HG02571 (cell line): Measurements from ENCODE around the gene CYP27C1.
"Not testable (repeated sequence)": the region's sequence is repeated elsewhere in the genome, so short reads cannot be mapped to it uniquely, and the experiment has no call there.

ENCODE experiments used
- ATAC-seq: cut with Tn5 transposase; IDR thresholded peaks from one replicate; pipeline ENCODE4 v1.9.1; 2021; ENCODE audit warnings: mild to moderate bottlenecking, moderate library complexity; ENCODE audit not compliant: unreplicated experiment

Gene CYP27C1

DNA sequence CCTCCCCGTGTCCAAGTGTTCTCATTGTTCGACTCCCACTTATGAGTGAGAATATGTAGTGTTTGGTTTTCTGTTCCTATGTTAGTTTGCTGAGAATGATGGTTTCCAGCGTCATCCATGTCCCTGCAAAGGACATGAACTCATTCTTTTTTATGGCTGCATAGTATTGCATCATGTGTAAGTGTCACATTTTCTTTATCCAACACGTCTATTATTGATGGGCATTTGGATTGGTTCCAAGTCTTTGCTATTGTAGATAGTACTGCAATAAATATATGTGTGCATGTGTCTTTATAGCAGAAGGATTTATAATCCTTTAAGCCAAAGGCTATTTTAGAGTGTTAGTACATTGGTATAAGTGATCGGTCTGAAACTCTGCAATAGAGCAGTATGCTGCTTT is 4.0 kb upstream of the CYP27C1 start:
- ATAC-seq = not testable (repeated sequence)

DNA sequence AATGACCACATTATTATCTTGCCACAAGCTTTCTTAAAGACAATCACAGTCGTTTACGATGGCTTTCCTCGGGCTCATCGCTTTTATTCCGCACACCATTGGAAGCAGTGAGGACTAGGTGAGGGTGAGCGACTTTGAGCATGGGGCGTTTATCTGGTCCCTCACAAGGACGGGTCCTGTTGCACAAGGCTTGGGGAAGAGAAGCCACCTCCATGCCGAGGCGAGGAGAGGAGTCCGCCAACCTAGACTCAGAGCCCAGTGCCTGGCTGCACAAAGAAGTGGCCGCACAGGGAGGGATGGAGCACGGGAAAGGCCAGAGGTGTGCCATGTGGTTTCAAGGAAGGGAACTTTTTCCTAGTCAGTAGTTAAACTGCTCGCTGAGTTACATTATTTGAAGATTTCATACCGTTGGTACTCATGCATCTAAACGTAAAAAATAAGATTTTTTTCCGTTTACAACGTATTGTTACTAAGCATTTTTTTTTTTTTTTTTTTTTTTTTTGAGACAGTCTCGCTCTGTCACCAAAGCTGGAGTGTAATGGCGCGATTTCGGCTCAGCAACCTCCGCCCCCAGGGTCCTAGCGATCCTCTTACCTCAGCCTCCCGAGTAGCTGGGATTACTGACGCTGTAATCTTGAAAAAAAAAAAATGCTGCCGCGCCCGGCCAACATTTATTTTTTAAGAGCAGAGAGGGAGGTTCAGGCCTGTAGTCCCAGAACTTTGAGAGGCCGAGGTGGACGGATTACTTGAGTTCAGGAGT is 849 bp upstream of the CYP27C1 start:
- ATAC-seq = no peak

DNA sequence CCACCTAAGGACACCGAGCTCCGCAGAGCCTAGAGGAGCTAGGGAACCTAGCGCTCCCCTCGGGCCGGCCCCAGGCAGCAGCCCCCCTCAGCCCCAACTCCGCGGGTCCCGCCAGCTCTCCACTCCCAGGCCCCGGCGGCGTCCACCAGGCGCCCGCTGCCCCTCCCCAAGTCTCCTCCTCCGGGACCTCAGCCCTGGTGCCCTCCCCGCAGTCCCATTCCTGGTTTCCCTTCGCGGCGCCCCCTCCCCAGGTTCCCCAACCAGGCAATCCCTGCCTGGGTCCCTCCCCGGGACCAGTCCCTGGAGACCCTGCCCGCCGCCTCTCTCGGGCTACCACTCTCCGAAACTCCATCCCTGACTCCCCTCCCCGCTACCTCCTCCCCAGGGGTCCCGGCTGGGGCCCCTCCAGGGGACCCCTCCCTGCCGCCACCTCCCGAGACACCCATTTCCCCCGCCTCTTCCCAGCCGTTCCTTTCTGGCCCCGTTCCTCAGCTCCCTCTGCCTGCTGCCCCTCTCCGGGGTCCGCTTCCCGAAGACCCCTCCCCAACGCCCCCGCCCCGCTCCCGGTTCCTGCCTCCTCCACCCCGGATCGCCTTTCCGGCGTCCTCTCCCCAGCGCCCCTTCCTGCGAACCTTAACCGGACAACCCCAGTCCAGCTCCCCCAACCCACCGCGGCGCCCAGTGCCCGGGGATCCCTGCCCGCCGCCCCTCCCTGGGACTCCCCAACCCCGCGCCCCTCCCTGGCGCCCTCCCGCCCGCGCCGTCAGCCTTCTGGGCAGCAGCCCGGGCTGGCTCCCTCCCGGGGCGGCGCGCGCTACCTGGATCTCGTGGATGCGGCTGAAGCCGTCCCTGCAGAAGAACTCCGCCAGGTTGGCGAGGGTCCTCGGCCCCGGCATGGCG is 678 bp downstream of the CYP27C1 start:
- no peak for ATAC-seq

DNA sequence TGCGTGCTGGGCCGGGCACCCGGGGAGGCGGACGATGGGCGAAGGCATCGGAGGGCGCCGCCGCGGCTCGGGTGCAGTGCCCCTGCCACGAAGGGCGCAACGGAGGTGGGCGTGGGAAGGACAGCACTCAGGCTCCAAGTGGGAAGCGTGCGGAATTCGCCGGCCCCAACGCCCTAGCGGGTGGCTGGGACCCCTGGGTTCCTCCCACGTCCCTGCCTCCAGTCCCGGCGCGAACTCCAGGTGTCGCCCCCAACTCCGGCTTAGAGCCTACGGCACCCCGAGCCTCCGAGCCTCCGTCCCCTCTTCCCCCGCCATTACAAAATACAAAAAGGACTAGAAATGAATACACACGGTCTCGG is 1.3 kb downstream of the CYP27C1 start:
- ATAC-seq = no peak

- no peak for ATAC-seq
Observed at GRCh38 chr2:127217470-127218325, 2.4 kb downstream of the CYP27C1 start.

- ATAC-seq = no peak
Observed at GRCh38 chr2:127216593-127216992, 3.5 kb downstream of the CYP27C1 start.

DNA sequence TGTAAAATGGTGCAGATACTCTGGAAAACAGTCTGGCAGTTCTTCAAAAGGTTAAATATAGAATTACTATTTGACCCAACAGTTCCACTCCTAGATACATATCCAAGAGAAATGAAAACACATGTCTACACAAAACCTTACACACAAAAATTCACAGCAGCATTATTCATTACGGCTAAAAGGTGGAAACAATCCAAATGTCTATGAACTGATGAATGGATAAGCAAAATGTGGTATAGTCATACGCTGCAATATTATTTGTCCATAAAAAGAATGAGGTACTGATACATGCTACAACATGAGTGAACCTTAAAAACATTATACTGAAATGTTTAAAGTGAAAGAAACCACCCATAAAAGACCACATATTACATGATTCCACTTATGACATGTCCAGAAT is 4.0 kb downstream of the CYP27C1 start:
- ATAC-seq = no peak

- not testable (repeated sequence) for ATAC-seq
Observed at GRCh38 chr2:127214201-127214600, 5.9 kb downstream of the CYP27C1 start.

DNA sequence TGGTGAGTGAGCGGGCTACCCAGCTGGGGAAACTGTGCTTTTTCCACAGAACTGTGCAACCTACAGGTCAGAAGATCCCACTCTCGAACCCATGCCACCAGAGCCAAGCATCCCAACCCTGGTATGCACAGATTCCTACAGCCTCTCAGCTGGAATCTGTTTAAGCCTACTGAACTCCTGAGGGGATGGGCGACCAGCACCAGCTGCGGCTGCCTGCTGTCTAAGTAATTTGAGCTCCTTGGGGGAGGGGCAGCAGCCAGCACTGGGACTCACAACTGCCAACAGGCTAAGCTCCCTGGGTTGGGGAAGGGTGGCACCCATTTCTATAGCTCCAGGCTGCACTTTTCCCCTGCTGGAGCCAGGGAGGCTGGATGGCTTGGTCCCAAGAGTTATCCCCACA is 11.8 kb downstream of the CYP27C1 start:
- no peak for ATAC-seq

GRCh38 chr2:127205218-127206125 is 14.6 kb downstream of the CYP27C1 start:
- no peak for ATAC-seq

DNA sequence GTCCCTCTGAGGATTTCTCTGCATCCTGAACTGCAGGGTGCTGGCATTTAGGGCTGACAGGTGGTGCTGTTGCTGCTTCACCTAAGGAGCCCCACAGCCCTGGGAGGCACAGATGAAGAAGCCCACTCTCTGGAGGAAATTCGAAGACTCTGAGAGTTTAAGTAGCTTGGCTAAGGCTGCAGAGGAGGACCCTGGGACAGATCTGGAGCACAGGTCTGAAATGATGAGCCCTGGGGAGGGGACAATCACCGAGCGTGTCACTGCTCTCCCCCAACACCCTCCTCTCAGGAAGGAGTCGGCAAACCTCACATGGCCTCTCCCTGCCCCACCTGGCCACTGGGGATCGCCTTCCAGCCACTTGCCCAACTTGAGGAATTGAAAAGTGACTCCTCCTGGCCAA is 18.6 kb downstream of the CYP27C1 start:
- ATAC-seq = no peak

DNA sequence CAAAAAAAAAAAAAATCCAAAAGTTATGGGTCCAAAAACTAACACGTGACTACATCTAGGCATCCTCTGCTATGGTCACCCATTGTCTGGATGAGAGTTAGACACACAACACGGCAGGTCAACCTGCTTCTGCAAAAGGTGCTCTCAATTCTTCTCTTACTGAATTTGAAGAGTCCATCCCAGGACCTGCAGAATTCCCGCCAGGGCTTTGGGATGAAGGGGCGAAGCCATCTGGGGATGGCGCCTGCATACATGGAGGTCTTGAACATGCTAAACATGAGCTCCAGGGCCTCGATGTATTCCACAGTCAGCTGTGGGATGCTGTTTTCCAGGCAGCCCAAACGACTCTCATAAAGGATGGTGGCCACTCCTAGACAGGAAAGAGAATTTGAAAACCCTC is 19.1 kb downstream of the CYP27C1 start:
- no peak for ATAC-seq

DNA sequence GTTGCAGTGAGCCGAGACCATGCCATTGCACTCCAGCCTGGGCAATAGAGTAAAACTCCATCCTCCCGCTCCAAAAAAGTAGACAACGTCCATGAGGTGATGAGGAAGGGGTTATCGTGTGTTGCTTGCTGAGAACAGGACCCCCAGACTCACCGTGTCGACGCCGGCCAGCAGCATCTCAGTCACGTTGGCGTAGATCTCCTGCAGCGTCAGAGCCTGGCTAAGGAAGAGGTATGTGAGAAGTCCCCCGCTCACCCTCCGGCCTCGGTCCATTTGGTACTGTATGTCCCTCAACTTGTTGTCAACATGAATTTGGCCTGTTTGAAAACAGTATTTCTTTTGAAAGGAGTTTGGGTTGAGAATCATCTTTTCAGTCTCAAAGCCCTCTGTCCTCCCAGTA is 20.9 kb downstream of the CYP27C1 start:
- ATAC-seq = no peak

DNA sequence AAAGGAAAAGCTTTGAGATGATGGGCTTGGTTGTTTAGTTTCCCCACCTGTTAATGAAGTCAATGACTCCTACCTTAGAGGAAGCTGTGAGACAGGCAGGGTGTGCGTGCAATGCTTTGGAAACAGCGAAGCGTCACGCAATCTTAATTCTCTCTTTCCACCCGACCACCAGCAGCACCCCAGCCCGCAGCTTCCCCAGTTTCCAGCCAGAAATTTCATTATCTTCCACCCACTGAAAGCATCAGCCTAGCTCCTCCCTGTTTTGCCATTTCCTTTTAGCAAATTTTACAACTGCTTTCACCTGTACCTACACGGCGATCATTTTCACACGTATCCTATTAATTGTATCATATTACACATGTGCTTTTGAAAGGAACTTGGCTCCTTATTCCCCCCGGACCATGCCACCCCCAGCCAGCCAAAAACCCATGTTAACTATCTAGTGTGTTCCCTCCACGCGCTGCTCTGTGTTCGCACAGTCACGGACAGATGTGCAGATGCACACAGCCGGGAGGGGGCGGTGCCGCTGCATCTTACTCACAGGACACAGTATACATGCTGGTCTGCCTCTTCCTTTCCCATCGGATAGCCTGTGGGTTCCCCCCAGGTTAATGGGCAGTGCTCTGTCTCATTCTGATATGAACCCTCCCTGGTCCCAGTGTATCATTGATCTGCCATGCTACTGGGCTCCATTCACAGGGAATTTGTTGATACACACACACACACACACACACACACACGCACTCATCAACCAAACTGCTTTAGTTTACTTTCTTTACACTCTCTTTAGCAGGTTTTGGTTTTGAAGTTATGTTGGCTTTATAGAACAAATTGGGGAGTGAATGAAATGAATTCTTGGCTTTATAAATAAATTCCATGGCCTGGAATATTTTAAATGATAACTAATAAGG is 22.4 kb downstream of the CYP27C1 start:
- ATAC-seq = no peak

DNA sequence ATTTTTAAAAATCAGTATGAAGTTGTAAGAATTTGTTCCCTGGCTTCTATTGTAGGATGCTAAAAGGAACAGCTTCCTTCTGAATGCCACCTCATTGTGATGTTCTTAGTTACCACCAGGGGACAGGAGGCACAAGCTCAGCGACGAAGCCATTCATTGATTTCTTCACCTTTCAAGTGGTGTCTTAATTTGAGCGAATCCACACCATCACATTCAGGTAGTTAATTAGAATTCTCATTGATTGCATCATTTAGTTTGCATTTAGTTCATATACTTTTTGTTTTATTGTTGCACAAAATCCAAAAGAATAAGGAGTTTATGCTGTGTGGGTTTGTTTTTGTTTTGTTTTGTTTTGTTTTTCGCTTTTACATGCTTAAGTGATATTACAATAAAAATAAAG is 23.1 kb downstream of the CYP27C1 start:
- ATAC-seq = no peak

DNA sequence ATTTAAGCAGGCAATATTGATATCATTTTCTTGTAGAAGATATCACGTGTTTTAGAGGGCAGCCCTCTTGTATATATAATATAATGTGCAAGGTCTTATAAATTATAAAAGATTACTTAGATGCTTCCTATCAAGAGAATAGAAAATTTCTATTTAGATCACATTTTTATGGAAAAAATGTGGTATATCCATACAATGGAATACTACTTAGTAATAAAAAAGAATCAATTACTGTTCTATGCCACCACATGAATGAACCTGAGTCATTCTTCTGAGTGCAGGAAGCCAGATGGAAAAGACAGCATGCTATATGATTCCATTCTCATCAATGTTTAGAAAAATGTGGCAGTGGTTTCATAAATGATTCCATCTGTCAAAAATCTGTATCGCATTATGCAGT is 23.6 kb downstream of the CYP27C1 start:
- ATAC-seq = no peak

DNA sequence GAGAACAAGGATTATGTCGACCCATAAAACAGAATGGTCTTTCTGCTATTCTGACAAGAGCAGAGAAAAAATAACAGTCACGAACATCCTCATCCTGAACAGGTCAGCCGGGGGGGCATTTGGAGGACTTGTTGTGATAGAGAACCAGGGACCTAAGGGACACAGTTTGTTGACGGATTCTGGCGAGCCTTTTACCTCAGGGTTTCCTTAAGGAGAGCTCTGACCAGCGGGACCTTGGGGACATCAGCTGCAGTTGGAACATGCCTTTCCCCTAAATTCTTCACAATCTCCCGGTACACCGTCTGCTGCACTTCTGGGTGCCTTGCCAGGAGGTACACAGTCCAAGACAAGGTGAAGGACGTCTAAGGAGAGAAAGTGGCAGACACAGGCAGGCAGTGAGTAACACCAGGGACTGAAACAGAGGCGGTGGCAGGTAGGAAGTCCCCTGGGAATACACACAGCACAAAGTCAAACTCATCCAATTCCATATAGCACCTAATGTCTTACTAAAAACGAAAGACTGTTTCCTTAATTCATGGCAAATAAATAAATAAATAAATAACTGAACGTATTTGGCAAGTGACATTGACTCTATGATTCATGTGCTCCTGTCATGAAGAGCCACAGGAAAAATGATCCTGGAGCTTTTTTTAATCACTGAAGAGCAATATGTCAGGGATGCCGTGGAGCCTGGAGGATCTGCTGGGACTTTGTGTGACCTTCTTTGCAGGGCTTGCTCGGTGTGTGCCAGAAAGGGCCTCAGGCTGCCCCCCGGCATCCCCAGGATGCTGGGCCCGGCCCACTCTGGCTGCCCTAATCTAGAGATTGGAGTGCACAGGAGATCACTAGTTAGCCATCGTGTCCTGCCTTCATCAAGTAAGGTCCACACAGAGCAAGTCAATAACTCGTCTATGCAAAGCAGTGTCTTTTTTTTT is 24.7 kb downstream of the CYP27C1 start:
- no peak for ATAC-seq

DNA sequence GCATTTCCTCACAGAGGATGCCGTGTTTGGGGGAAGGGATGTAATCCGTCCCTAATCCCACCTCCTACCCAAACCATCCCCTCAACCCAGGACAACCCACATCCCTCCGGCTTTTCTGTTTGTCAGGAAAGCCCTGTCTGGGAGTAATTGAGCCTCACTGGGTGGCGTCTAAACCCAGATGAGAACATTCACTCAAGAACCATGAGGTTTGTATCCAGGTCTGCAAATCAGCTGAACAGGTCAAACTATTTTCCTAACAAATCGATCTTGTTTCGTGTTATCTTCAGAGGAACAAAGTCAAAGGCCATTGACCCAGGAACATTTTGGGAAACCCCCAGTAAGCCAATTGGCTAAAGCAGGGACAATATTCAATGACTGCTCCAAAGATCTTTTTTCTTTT is 25.7 kb downstream of the CYP27C1 start:
- no peak for ATAC-seq
